Lower lobe of right lung (tissue), 2 donors: Measurements from ENCODE around the gene DNAI4. TPM values are rescaled to one million over a fixed set of nuclear protein-coding genes. Genes with fewer than 3 reads are reported as not detected.
"Not testable (repeated sequence)": the region's sequence is repeated elsewhere in the genome, so short reads cannot be mapped to it uniquely, and the experiment has no call there.

Experiments used
- ATAC-seq, 2 donors: fragments of 200-7000 bp; cut with Tn5 transposase; one replicate each; pipeline ENCODE4 v1.9.1; 2020 to 2022; ENCODE audit warnings: mild to moderate bottlenecking in 2 of 2, moderate library complexity in 2 of 2
- DNase-seq: peaks from one replicate; pipeline ENCODE4 v3.0.0-alpha.2; 2020
- H3K27ac ChIP-seq: fragments of 200-600 bp; one replicate; pipeline ENCODE4 v1.8.0; 2022
- H3K27me3 ChIP-seq: fragments of 200-600 bp; one replicate; pipeline ENCODE4 v1.8.0; 2022; ENCODE audit warnings: low read depth
- H3K36me3 ChIP-seq: fragments of 200-600 bp; one replicate; pipeline ENCODE4 v1.8.0; 2022; ENCODE audit warnings: mild to moderate bottlenecking
- H3K4me1 ChIP-seq: fragments of 200-600 bp; one replicate; pipeline ENCODE4 v1.8.0; 2022
- H3K4me3 ChIP-seq: fragments of 200-600 bp; one replicate; pipeline ENCODE4 v1.8.0; 2022; ENCODE audit warnings: mild to moderate bottlenecking
- H3K9me3 ChIP-seq: fragments of 200-600 bp; one replicate; pipeline ENCODE4 v1.8.0; 2022
- intact Hi-C: fragments of 100-400 bp; cut with DNase I; formaldehyde crosslinking; loops from one replicate; pipeline ENCODE4 v1.11.0; 2022
- long read RNA-seq: library from polyadenylated mRNA; unstranded; transcript quantifications from one replicate; pipeline ENCODE4 v2.0.0, GENCODE V29; 2021
- total RNA-seq: library from RNA; stranded (reverse); fragmentation: NEBNext Ultra II Directional; extraction: Animal tissue kit (Norgen Biotek cat#: 25700); gene quantifications from one replicate; pipeline ENCODE4 v1.2.1, GENCODE V29; 2021
- TF ChIP-seq, protein P1 (sequence below): fragments of 200-600 bp; IDR thresholded peaks from one replicate; pipeline ENCODE4 v1.8.0; 2022; ENCODE audit warnings: antibody characterized with exemption, mild to moderate bottlenecking
- donor health status: DM: no; HTN: yes; CAD: no; lungs with severe emphysema.

The DNAI4 gene, protein sequence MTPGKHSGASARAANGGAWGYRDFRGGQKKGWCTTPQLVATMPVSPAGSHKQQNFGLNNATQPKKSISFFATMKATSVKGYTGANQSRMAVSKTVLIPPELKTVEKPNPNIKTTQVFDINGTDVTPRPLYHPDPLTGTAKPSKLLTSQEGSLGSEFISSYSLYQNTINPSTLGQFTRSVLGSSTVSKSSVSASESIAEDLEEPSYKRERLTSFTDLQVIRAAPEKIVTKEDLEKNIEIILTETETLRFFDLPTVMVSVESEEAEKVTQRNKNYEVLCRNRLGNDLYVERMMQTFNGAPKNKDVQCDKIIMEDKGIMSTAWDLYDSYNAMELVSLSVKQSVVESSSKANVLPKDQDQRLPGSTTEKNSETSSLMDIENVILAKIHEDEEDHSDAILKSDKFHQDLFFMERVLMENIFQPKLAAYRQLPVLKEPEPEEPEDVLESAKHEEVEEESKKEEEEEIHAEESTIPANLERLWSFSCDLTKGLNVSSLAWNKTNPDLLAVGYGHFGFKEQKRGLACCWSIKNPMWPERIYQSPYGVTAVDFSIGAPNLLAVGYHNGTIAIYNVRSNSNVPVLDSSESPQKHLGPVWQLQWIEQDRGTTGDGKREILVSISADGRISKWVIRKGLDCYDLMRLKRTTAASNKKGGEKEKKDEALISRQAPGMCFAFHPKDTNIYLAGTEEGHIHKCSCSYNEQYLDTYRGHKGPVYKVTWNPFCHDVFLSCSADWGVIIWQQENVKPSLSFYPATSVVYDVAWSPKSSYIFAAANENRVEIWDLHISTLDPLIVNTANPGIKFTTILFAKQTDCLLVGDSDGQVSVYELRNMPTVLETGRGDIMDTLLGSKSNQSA
- total RNA-seq = 19.9 TPM
- long read RNA-seq, partial matches to known transcripts = 1 of 9 reads
- long read RNA-seq, other reads (novel, unspliced or antisense) = 5 of 9 reads

DNA sequence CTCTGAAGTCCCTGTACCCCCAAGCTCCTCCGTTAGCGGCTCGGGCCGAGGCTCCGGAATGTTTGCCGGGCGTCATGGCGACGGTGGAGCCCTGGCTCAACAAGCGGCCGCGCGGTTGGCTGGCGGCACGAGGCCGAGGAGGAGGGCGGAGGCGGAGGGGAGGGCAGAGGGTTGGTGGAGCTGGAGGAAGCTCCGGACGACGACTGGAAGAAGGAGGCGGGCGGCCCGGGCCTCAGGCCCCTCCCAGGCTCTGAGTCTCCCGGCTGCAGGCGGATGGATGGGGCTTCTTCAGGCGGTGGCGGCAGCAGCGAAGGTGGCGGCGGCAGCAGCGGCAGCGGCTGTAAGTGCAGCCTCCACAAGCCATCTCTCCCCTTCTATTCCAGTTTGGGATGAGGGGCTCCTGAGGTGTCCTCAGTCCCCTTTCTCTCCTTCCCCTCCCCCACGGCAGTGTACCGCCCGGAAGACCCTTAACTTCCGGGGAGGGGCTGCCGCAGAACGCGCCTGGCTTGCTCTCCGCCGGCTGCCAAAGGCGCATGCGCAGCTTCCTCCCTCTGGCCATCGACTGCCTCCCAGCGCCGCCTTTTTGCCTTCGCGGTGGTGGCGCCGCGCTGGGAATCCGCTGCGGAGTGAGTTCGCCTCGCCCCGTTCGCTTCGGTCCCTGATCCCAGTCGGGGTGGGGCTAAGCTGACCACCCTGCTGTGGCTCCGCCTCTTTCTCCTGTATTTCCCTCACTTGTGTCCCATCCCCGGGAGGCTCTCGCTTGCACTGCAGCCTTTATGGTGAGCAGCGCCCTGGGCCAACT lies at the start of gene DNAI4, which contains the start of gene MIER1:
TSS of gene DNAI4 (minus strand) at position 101 of the 802 bp plus-strand sequence. CDS start at position 76, 25 bp downstream.
TSS of gene MIER1 (plus strand) at position 235 of the 802 bp plus-strand sequence. CDS start at position 274, 39 bp downstream.
- peaks cover 31% of the 10 kb centered on the region for H3K4me1 ChIP-seq
- ATAC-seq (peak; percentile 99), DNase-seq (peak; percentile 99)
- peak within 1 kb of the TSS; percentile 96 for H3K27ac ChIP-seq
- TF ChIP-seq, protein P1, sequence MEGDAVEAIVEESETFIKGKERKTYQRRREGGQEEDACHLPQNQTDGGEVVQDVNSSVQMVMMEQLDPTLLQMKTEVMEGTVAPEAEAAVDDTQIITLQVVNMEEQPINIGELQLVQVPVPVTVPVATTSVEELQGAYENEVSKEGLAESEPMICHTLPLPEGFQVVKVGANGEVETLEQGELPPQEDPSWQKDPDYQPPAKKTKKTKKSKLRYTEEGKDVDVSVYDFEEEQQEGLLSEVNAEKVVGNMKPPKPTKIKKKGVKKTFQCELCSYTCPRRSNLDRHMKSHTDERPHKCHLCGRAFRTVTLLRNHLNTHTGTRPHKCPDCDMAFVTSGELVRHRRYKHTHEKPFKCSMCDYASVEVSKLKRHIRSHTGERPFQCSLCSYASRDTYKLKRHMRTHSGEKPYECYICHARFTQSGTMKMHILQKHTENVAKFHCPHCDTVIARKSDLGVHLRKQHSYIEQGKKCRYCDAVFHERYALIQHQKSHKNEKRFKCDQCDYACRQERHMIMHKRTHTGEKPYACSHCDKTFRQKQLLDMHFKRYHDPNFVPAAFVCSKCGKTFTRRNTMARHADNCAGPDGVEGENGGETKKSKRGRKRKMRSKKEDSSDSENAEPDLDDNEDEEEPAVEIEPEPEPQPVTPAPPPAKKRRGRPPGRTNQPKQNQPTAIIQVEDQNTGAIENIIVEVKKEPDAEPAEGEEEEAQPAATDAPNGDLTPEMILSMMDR = peak; percentile 32
- H3K4me3 ChIP-seq = peak within 1 kb of the TSS; percentile 79
- H3K36me3 ChIP-seq = no peaks in the 10 kb centered on the region
- intact Hi-C loops = no loop called here
- H3K27me3 ChIP-seq = no peaks in the 10 kb centered on the region
- no peaks in the 10 kb centered on the region for H3K9me3 ChIP-seq

DNA sequence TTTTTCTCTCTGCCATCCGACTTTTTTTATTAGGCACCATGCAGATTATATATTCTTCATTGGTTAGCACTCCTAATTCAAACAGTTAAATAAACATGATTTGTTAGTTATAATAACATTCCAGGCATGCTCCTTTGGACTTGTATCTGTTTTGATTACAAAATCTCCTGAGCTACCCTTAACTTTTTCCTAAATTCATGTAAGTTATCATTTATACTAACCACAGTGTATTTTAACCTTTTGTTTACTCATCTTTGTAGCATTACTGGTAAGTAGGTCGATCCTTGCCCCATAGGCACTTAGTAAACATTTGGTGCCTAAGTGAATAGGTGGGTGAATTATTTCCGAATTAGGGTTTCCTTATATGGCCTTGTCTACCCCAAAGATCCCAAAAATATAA lies 43.9 kb upstream of the DNAI4 start:
- DNase-seq = no peak
- no peaks in the 10 kb centered on the region for H3K27me3 ChIP-seq
- H3K4me3 ChIP-seq = no peak overlapping the region
- H3K36me3 ChIP-seq = peaks cover 82% of the 10 kb centered on the region
- no peak for ATAC-seq
- TF ChIP-seq, protein P1 = no peak
- no peaks in the 10 kb centered on the region for H3K4me1 ChIP-seq
- intact Hi-C loops = no loop called here
- H3K27ac ChIP-seq = no peak overlapping the region
- H3K9me3 ChIP-seq = no peaks in the 10 kb centered on the region

DNA sequence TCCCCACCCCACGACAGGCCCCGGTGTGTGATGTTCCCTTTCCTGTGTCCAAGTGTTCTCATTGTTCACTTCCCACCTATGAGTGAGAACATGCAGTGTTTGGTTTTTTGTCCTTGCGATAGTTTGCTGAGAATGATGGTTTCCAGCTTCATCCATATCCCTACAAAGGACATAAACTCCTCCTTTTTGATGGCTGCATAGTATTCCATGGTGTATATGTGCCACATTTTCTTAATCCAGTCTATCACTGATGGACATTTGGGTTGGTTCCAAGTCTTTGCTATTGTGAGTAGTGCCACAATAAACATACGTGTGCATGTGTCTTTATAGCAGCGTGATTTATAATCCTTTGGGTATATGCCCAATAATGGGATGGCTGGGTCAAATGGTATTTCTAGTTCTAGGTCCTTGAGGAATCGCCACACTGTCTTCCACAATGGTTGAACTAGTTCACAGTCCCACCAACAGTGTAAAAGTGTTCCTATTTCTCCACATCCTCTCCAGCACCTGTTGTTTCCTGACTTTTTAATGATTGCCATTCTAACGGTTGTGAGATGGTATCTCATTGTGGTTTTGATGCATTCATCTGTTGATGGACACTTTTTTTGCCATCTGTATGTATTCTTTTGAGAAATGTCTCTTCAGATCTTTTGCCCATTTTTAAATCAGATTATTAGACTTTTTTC lies 41.7 kb upstream of the DNAI4 start:
- H3K27ac ChIP-seq, H3K4me3 ChIP-seq, H3K27me3 ChIP-seq, H3K4me1 ChIP-seq, DNase-seq, intact Hi-C loops, H3K9me3 ChIP-seq, ATAC-seq: not testable (repeated sequence)
- peaks cover 86% of the 10 kb centered on the region for H3K36me3 ChIP-seq

DNA sequence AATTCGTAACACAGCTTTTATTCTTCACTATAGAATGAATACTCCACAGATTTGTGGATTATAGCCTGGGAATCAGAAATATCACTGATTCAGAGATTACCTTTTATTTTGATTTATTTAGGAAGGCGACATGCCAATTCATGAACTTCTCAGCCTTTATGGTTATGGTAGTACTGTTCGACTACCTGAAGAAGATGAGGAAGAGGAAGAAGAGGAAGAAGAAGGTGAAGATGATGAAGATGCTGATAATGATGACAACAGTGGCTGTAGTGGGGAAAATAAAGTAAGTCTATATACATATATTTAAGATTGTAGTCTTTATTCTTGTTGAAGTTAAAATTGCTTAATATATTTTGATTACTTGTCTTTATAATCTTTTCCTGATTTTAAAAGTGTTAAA lies 33.3 kb upstream of the DNAI4 start:
- no peaks in the 10 kb centered on the region for H3K4me1 ChIP-seq
- intact Hi-C loops = no loop called here
- TF ChIP-seq, protein P1 = no peak
- H3K4me3 ChIP-seq = no peak overlapping the region
- DNase-seq (no peak), ATAC-seq (no peak)
- no peak overlapping the region for H3K27ac ChIP-seq
- peaks cover 98% of the 10 kb centered on the region for H3K36me3 ChIP-seq
- H3K27me3 ChIP-seq = no peaks in the 10 kb centered on the region
- no peaks in the 10 kb centered on the region for H3K9me3 ChIP-seq

DNA sequence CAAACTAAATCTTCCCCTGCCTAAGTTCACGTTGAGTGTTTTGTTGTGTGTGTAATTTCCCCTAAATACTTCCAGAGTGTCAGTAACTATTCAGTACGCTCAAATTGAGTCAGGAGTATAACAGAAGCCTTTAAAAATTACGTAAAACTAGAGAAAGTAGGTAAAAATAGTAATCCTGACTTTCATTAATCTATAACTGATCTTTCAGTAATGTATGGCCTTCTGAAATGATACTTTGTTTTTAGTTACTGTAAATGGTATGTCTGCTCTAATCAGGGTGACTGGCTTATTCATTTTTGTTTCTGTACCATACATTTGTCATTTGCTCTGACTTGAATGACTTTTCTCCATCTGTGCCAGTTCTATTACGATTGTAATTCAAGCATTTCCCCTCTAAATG lies 29.6 kb upstream of the DNAI4 start:
- DNase-seq (no peak), ATAC-seq (no peak)
- H3K9me3 ChIP-seq = no peaks in the 10 kb centered on the region
- intact Hi-C loops = no loop called here
- no peak overlapping the region for H3K4me3 ChIP-seq
- TF ChIP-seq, protein P1 = no peak
- H3K36me3 ChIP-seq = peaks cover 98% of the 10 kb centered on the region
- H3K4me1 ChIP-seq = no peaks in the 10 kb centered on the region
- no peak overlapping the region for H3K27ac ChIP-seq
- H3K27me3 ChIP-seq = no peaks in the 10 kb centered on the region
